Stimulated activated CD8-positive, alpha-beta memory T cell treated with anti-CD3 and anti-CD28 coated beads, Interleukin-15, amount 100 ng/mL, for 48 hours (primary cell): ENCODE data around the gene UROD.
A peak's percentile ranks its signal among the peaks of the same experiment; 100 is the strongest.
"Not testable (repeated sequence)": the region's sequence is repeated elsewhere in the genome, so short reads cannot be mapped to it uniquely, and the experiment has no call there.

Source experiments
- DNase-seq, 2 donors: peaks; one replicate each; pipeline ENCODE4 v3.0.0-alpha.2; 2020; ENCODE audit warnings: low read depth in 2 of 2

UROD gene

GRCh38 chr1:45011837-45012638 lies at the start of gene UROD:
TSS of gene UROD (plus strand) at chr1:45012254. CDS start at chr1:45012266, 12 bp downstream.
- DNase-seq: peak; percentile 84

- no peak for DNase-seq
Observed at GRCh38 chr1:44962729-44963128, 49.3 kb upstream of the UROD start.

GRCh38 chr1:44964396-44964795 lies 47.7 kb upstream of the UROD start:
- no peak for DNase-seq

- no peak for DNase-seq
Observed at GRCh38 chr1:44970317-44970716, 41.7 kb upstream of the UROD start.

GRCh38 chr1:44973645-44974044 lies 38.4 kb upstream of the UROD start:
- DNase-seq: no peak

GRCh38 chr1:44976252-44976651 lies 35.8 kb upstream of the UROD start:
- no peak for DNase-seq

- DNase-seq: not testable (repeated sequence)
Observed at GRCh38 chr1:44977372-44977771, 34.7 kb upstream of the UROD start.

GRCh38 chr1:44985747-44986359 lies 26.2 kb upstream of the UROD start:
- DNase-seq: no peak

- no peak for DNase-seq
Observed at GRCh38 chr1:44988531-44989156, 23.4 kb upstream of the UROD start.

- DNase-seq: no peak
Observed at GRCh38 chr1:44994309-44994898, 17.6 kb upstream of the UROD start.

GRCh38 chr1:44995467-44996238 lies 16.4 kb upstream of the UROD start:
- no peak for DNase-seq

GRCh38 chr1:44999232-44999631 lies 12.8 kb upstream of the UROD start:
- no peak for DNase-seq

GRCh38 chr1:45001011-45001481 lies 11.0 kb upstream of the UROD start:
- DNase-seq: no peak

GRCh38 chr1:45001576-45001975 lies 10.5 kb upstream of the UROD start:
- DNase-seq: not testable (repeated sequence)

GRCh38 chr1:45002650-45003645 lies 9.1 kb upstream of the UROD start:
- DNase-seq: no peak

GRCh38 chr1:45003741-45004140 lies 8.3 kb upstream of the UROD start:
- DNase-seq: no peak

GRCh38 chr1:45004281-45004920 lies 7.7 kb upstream of the UROD start:
- DNase-seq: no peak

GRCh38 chr1:45005761-45006160 lies 6.3 kb upstream of the UROD start:
- no peak for DNase-seq

- DNase-seq: no peak
Observed at GRCh38 chr1:45007311-45007710, 4.7 kb upstream of the UROD start.

- DNase-seq: no peak
Observed at GRCh38 chr1:45008076-45008475, 4.0 kb upstream of the UROD start.
